GM12875 (cell line): Measurements from ENCODE around the gene SLC35G4.
"Not testable (repeated sequence)": the region's sequence is repeated elsewhere in the genome, so short reads cannot be mapped to it uniquely, and the experiment has no call there.

Experiments
- H3K4me3 ChIP-seq: one replicate; pipeline ENCODE4 v1.5.1; 2011; ENCODE audit warnings: low read depth, low read length, control low read depth
- TF ChIP-seq, protein P1 (sequence below): IDR thresholded peaks from 2 replicates; pipeline ENCODE4 v1.5.1; 2011; ENCODE audit warnings: low read depth, mild to moderate bottlenecking, control low read depth, inconsistent platforms, low read length, moderate library complexity, borderline replicate concordance; ENCODE audit not compliant: insufficient read depth

The SLC35G4 gene

DNA sequence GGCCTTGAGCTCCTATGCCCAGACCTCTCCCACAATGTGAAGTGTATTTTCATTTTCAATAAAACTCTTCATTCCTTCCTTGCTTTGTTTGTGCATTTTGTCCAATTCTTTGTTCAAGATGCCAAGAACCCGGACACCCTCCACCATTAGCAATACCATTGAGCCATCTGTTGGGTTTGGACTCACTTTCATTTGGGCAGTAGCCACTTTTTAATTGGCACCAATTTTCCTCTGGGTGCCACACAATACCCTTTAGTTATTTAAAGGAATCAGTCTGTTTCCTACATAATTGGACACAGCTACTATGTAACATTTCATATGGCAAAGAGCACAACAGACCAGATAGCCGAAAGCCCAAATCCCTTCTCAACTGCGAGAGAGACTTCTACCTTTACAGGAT, 22.5 kb upstream of the SLC35G4 start:
- TF ChIP-seq, protein P1, sequence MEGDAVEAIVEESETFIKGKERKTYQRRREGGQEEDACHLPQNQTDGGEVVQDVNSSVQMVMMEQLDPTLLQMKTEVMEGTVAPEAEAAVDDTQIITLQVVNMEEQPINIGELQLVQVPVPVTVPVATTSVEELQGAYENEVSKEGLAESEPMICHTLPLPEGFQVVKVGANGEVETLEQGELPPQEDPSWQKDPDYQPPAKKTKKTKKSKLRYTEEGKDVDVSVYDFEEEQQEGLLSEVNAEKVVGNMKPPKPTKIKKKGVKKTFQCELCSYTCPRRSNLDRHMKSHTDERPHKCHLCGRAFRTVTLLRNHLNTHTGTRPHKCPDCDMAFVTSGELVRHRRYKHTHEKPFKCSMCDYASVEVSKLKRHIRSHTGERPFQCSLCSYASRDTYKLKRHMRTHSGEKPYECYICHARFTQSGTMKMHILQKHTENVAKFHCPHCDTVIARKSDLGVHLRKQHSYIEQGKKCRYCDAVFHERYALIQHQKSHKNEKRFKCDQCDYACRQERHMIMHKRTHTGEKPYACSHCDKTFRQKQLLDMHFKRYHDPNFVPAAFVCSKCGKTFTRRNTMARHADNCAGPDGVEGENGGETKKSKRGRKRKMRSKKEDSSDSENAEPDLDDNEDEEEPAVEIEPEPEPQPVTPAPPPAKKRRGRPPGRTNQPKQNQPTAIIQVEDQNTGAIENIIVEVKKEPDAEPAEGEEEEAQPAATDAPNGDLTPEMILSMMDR: no peak

DNA sequence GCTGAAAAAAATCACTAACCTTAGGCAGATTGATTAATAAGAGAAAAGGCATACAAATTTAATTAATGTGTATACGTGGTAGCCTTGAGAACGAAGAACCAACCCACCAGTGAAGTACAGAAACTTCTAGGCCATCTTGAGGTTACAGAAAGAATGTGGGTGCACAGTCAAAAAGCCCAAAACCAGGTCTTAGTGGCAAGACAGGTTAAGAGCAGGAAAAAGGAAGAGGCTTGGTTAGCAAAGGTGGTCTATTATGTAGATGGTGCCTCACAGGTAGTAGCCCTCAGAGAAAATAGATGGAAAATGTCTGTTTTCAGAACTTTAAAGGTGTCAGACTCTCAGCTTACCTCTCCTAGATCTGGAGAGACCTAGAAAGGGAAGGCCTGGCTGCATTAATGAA, 22.0 kb upstream of the SLC35G4 start:
- TF ChIP-seq, protein P1: no peak
- no peak overlapping the region for H3K4me3 ChIP-seq

More for the DNA sequence above, 22.5 kb upstream of the SLC35G4 start:
- H3K4me3 ChIP-seq: no peak overlapping the region

DNA sequence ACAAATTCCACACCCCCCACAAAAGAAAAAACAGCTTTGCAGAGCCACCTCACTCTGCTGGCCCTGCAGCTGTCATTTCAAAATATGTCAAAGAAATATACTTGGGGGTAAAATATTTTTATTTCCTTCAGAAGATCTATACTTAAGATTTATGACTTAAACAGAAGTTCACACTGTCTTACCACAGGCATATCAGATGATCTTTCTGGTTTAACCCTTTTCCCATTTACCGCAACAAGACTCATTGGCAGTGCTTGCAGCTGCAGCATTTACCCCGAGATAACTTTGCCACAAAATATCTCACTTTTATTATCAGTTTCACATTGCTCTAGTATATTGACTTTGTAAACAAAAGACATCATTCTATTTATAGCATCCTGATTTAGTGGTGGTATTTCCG, 21.6 kb upstream of the SLC35G4 start:
- TF ChIP-seq, protein P1: no peak
- H3K4me3 ChIP-seq: no peak overlapping the region

DNA sequence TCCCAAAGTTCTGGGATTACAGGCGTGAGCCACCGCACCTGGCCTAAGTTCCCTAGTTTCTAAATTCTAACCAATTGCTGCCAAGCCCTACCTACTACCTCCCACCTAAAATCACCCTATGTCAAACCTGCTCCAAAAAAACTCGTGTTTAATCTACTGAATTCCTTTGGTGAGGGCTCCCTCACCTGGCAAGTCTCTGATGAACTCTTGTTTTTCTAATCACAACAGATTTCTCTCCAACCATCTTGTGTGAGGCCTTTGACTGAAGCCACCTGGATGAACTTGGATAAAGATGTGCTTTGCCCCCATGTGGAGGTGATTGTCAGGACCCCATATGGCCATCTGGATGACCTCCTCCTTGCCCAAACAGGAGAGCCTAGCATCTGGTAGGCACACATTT, 17.4 kb upstream of the SLC35G4 start:
- no peak overlapping the region for H3K4me3 ChIP-seq
- TF ChIP-seq, protein P1: no peak

DNA sequence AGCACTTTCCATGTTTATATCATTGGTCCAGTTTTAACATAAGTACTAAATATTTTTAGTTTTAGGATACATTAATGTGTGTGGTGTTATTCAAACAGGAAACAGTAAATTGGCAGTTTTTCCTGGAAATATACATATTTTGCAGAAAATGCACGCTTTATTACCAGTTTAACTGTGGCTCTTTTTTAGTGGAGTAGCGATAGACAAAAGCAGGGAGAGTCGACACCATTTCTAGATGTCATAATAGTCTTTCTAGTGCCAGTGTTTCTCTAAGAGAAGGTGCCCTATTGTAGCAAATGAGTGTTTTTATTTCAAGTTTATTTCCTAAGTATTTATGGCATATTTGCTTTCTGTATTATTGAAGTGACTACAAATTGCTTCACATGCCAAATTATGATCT, 9.1 kb upstream of the SLC35G4 start:
- no peak overlapping the region for H3K4me3 ChIP-seq
- TF ChIP-seq, protein P1: no peak

DNA sequence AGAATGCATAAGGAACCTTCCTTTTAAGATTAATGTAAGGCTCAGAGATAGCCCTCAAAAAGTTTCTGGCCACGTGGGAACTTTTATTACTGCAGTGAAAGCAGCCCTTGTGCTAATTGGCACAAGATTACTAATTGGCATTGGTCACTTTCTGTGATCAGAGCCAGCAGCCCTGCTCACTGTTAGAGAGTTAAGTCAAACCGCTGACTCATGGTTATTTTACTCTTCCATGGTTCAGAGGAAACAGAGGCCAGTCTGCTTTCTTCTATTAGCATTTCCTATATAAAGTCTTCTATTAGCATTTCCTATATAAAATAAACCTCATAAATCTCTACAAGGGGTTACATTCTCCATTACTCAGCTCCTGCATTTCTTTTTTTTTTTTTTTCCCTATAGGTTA, 1.5 kb upstream of the SLC35G4 start:
- TF ChIP-seq, protein P1: no peak
- H3K4me3 ChIP-seq: no peak overlapping the region

DNA sequence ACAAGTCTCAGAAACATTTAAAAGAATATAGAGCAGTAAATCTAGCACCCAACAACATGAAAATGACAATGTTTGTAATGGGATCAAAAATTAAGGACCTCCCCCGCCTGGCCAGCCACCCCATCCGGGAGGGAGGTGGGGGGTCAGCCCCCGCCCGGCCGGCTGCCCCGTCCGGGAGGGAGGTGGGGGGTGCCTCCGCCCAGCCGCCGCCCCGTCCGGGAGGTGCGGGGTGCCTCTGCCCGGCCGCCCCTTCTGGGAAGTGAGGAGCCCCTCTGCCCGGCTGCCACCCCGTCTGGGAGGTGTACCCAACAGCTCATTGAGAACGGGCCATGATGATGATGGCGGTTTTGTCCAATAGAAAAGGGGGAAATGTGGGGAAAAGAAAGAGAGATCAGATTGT, 778 bp upstream of the SLC35G4 start:
- H3K4me3 ChIP-seq: not testable (repeated sequence)

DNA sequence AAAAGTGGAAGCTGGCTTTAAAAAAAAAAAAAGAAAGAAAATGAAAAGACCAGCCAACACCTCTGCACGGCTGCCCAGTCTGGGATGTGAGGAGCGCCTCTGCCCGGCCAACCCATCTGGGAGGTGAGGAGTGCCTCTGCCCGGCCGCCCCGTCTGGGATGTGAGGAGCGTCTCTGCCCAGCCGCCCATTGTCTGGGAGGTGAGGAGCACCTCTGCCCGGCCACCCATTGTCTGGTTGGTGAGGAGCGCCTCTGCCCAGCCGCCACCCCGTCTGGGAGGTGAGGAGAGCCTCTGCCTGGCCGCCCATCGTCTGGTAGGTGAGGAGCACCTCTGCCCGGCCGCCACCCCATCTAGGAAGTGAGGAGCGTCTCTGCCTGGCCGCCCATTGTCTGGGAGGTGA, 3.7 kb downstream of the SLC35G4 start:
- H3K4me3 ChIP-seq: not testable (repeated sequence)

DNA sequence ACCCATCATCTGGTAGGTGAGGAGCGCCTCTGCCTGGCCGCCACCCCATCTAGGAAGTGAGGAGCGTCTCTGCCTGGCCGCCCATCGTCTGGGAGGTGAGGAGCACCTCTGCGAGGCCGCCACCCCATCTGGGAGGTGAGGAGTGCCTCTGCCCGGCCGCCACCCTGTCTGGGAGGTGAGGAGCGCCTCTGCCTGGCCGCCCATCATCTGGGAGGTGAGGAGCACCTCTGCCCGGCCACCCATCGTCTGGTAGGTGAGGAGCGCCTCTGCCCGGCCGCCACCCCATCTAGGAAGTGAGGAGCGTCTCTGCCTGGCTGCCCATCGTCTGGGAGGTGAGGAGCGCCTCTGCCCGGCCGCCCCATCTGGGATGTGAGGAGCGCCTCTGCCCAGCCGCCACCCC, 4.2 kb downstream of the SLC35G4 start:
- H3K4me3 ChIP-seq: not testable (repeated sequence)

DNA sequence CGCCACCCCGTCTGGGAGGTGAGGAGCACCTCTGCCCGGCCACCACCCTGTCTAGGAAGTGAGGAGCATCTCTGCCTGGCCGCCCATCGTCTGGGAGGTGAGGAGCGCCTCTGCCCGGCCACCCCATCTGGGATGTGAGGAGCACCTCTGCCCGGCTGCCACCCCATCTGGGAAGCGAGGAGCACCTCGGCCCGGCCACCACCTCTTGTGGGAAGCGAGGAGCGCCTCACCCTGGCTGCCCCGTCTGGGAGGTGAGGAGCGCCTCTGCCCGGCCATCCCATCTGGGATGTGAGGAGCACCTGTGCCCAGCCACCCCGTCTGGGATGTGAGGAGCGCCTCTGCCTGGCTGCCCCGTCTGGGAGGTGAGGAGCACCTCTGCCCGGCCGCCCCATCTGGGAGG, 4.6 kb downstream of the SLC35G4 start:
- not testable (repeated sequence) for H3K4me3 ChIP-seq

DNA sequence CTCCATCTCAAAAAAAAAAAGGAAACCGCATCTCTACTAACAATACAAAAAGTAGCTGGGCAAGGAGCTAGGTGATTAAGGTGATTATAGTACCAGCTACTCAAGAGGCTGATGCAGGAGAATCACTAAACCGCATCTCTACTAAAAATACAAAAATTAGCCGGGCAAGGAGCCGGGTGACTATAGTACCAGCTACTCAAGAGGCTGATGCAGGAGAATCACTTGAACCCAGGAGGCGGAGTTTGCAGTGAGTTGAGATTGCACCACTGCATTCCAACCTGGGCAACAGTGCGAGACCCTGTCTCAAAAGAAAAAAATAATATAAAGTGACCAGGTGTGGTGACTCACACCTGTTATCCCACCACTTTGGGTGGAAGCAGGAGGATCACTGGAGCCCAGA, 5.6 kb downstream of the SLC35G4 start:
- H3K4me3 ChIP-seq: not testable (repeated sequence)

DNA sequence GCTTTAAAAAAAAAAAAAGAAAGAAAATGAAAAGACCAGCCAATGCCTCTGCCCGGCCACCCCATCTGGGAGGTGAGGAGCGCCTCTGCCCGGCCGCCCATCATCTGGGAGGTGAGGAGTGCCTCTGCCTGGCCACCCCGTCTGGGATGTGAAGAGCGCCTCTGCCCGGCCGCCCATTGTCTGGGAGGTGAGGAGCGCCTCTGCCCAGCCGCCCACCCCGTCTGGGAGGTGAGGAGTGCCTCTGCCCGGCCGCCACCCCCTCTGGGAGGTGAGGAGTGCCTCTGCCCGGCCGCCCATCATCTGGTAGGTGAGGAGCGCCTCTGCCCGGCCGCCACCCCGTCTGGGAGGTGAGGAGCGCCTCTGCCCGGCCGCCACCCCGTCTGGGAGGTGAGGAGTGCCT, 37.9 kb downstream of the SLC35G4 start:
- H3K4me3 ChIP-seq: not testable (repeated sequence)

DNA sequence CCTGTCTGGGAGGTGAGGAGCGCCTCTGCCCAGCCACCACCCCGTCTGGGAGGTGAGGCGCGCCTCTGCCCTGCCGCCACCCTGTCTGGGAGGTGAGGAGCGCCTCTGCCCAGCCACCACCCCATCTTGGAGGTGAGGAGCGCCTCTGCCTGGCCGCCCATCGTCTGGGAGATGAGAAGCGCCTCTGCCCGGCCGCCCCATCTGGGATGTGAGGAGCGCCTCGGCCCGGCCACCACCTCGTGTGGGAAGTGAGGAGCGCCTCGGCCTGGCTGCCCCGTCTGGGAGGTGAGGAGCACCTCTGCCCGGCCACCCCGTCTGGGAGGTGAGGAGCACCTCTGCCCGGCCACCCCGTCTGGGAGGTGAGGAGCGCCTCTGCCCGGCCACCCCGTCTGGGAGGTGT, 38.4 kb downstream of the SLC35G4 start:
- not testable (repeated sequence) for H3K4me3 ChIP-seq
